ENCODE measurements around the gene UBTF.

UBTF gene

GRCh38 chr17:44214896-44215295, 4.6 kb downstream of the UBTF start:
- no peak for DNase-seq (ENCODE audit: low read depth)

- no peak for DNase-seq (ENCODE audit: low read depth)
These were observed 5.3 kb downstream of the UBTF start for GRCh38 chr17:44214230-44214494.

GRCh38 chr17:44213403-44214229, 5.9 kb downstream of the UBTF start:
- DNase-seq (ENCODE audit: low read depth): no peak

GRCh38 chr17:44212507-44213402, 6.7 kb downstream of the UBTF start:
- no peak for DNase-seq (ENCODE audit: low read depth)

GRCh38 chr17:44211281-44212265, 7.9 kb downstream of the UBTF start:
- no peak for DNase-seq (ENCODE audit: low read depth)

- no peak for DNase-seq (ENCODE audit: low read depth)
These were observed 8.9 kb downstream of the UBTF start for GRCh38 chr17:44210342-44211192.

GRCh38 chr17:44209786-44210341, 9.6 kb downstream of the UBTF start:
- DNase-seq (ENCODE audit: low read depth): no peak

- DNase-seq (ENCODE audit: low read depth): no peak
These were observed 11.7 kb downstream of the UBTF start for GRCh38 chr17:44207743-44208142.

- DNase-seq (ENCODE audit: low read depth): no peak
These were observed 12.2 kb downstream of the UBTF start for GRCh38 chr17:44207319-44207718.

GRCh38 chr17:44206825-44207155, 12.7 kb downstream of the UBTF start:
- no peak for DNase-seq (ENCODE audit: low read depth)

- no peak for DNase-seq (ENCODE audit: low read depth)
These were observed 13.3 kb downstream of the UBTF start for GRCh38 chr17:44205962-44206824.

- DNase-seq (ENCODE audit: low read depth): no peak
These were observed 15.0 kb downstream of the UBTF start for GRCh38 chr17:44204441-44204882.

GRCh38 chr17:44203731-44204440, 15.6 kb downstream of the UBTF start:
- no peak for DNase-seq (ENCODE audit: low read depth)

- DNase-seq (ENCODE audit: low read depth): no peak
These were observed 16.7 kb downstream of the UBTF start for GRCh38 chr17:44202756-44203155.

- no peak for DNase-seq (ENCODE audit: low read depth)
These were observed 18.9 kb downstream of the UBTF start for GRCh38 chr17:44200478-44201155.

GRCh38 chr17:44199553-44200477, 19.7 kb downstream of the UBTF start, which contains the start of gene ATXN7L3:
Gene ATXN7L3, minus strand, starts transcription at chr17:44199884. Its CDS starts 1,814 bp downstream, at chr17:44198070.
- DNase-seq (ENCODE audit: low read depth): peak; percentile 79

All from GM04503 (cell line).